HepG2 (cell line): ENCODE results near the gene FAM24A. TPM values are rescaled to one million over a fixed set of nuclear protein-coding genes. Genes with fewer than 3 reads are reported as not detected.

Experiments
- ATF2 ChIP-seq: sonication (generic); formaldehyde crosslinking; IDR thresholded peaks from 2 replicates; pipeline ENCODE4 v1.4.0; 2020; ENCODE audit warnings: missing genetic modification reagents
- HBP1 ChIP-seq: IDR thresholded peaks from 2 replicates; pipeline ENCODE4 v1.6.1; 2016; ENCODE audit warnings: low read depth, control low read depth
- KLF11 ChIP-seq: IDR thresholded peaks from 2 replicates; pipeline ENCODE4 v1.6.1; 2016; ENCODE audit warnings: missing compliant biosample characterization
- MTERF4 ChIP-seq: sonication (generic); formaldehyde crosslinking; IDR thresholded peaks from 2 replicates; pipeline ENCODE4 v1.8.0; 2023; ENCODE audit warnings: mild to moderate bottlenecking, missing genetic modification reagents
- NFKBIZ ChIP-seq: IDR thresholded peaks from 2 replicates; pipeline ENCODE4 v1.6.1; 2018; ENCODE audit warnings: missing genetic modification reagents, missing compliant biosample characterization
- SAFB2 ChIP-seq: sonication (generic); formaldehyde crosslinking; IDR thresholded peaks from 2 replicates; pipeline ENCODE4 v1.5.1; 2020; ENCODE audit warnings: missing genetic modification reagents, low read depth, mild to moderate bottlenecking, borderline replicate concordance
- SAP130 ChIP-seq: IDR thresholded peaks from 2 replicates; pipeline ENCODE4 v1.6.1; 2016; ENCODE audit warnings: low read depth
- SIN3B ChIP-seq: fragments of 150-350 bp; IDR thresholded peaks from 2 replicates; pipeline ENCODE4 v1.6.1; 2014; ENCODE audit warnings: low read length
- SKI ChIP-seq: fragments of 450-650 bp; IDR thresholded peaks from one replicate; pipeline ENCODE4 v1.6.1; 2018; ENCODE audit warnings: mild to moderate bottlenecking; ENCODE audit not compliant: partially characterized antibody
- TCF7L2 ChIP-seq: IDR thresholded peaks from 2 replicates; pipeline ENCODE4 v1.6.1; 2011; ENCODE audit warnings: mild to moderate bottlenecking, low read depth, low read length, moderate library complexity
- YY1 ChIP-seq: IDR thresholded peaks from 2 replicates; pipeline ENCODE4 v1.6.1; 2011; ENCODE audit warnings: low read length, low read depth, moderate library complexity, mild to moderate bottlenecking; ENCODE audit not compliant: insufficient read depth, insufficient replicate concordance
- ZBTB37 ChIP-seq: sonication (generic); formaldehyde crosslinking; IDR thresholded peaks from 2 replicates; pipeline ENCODE4 v1.4.0; 2020; ENCODE audit warnings: mild to moderate bottlenecking, missing genetic modification reagents
- ZFP37 ChIP-seq: sonication (generic); formaldehyde crosslinking; IDR thresholded peaks from 2 replicates; pipeline ENCODE4 v1.4.0; 2020; ENCODE audit warnings: missing genetic modification reagents, borderline replicate concordance
- ZFP62 ChIP-seq: sonication (generic); formaldehyde crosslinking; IDR thresholded peaks from 2 replicates; pipeline ENCODE4 v1.4.0; 2020; ENCODE audit warnings: missing genetic modification reagents
- ZFP91 ChIP-seq: sonication (generic); formaldehyde crosslinking; IDR thresholded peaks from 2 replicates; pipeline ENCODE4 v1.9.0; 2022; ENCODE audit warnings: missing genetic modification reagents, mild to moderate bottlenecking, borderline replicate concordance
- ZNF33B ChIP-seq: sonication (generic); formaldehyde crosslinking; IDR thresholded peaks from 2 replicates; pipeline ENCODE4 v1.5.1; 2020; ENCODE audit warnings: mild to moderate bottlenecking, missing genetic modification reagents
- ZNF501 ChIP-seq: sonication (generic); formaldehyde crosslinking; IDR thresholded peaks from 2 replicates; pipeline ENCODE4 v1.5.1; 2020; ENCODE audit warnings: mild to moderate bottlenecking, moderate library complexity, missing genetic modification reagents
- ZNF576 ChIP-seq: sonication (generic); formaldehyde crosslinking; IDR thresholded peaks from 2 replicates; pipeline ENCODE4 v1.4.0; 2020; ENCODE audit warnings: mild to moderate bottlenecking, missing genetic modification reagents
- ZNF616 ChIP-seq: sonication (generic); formaldehyde crosslinking; IDR thresholded peaks from 2 replicates; pipeline ENCODE4 v1.5.0; 2020; ENCODE audit warnings: low read depth, mild to moderate bottlenecking, missing genetic modification reagents
- ZNF670 ChIP-seq: sonication (generic); formaldehyde crosslinking; IDR thresholded peaks from 2 replicates; pipeline ENCODE4 v1.8.0; 2022; ENCODE audit warnings: mild to moderate bottlenecking, missing genetic modification reagents, borderline replicate concordance
- ZNF775 ChIP-seq: sonication (generic); formaldehyde crosslinking; IDR thresholded peaks from 2 replicates; pipeline ENCODE4 v1.4.0; 2020; ENCODE audit warnings: missing genetic modification reagents, mild to moderate bottlenecking, moderate library complexity, borderline replicate concordance
- polyA plus RNA-seq, 8 experiments: library from polyadenylated mRNA; depleted of rRNA in 3 of 8; stranded (reverse) in 7 of 8; unstranded in 1 of 8; fragments of >200 nt; fragmentation: Illumina TruSeq in 4 of 8; extraction: Trizol in 4 of 8; gene quantifications; 2 replicates each; pipeline versions ENCODE4 v1.2.1 to v1.2.3, GENCODE V29; 2011 to 2016; ENCODE audit warnings: low read depth in 4 of 8, missing spikeins in 1 of 8, mixed read lengths in 1 of 8; ENCODE audit not compliant: insufficient read depth in 1 of 8
- total RNA-seq, 5 experiments: library from RNA; depleted of rRNA; stranded (reverse); fragments of >200 nt; fragmentation: Illumina TruSeq; extraction: Trizol; gene quantifications; 2 replicates each; pipeline ENCODE4 v1.2.3, GENCODE V29; 2016; ENCODE audit warnings: low read depth in 1 of 5

The FAM24A gene
- total and polyA plus RNA-seq, 2 of the 13 experiments (the other 11 are each of a cell fraction or from before 2014, with no cell fraction given), result not detected

GRCh38 chr10:122953902-122954730 is 43.7 kb downstream of the FAM24A start, which contains the start of gene C10orf88 (continued):
- TF ChIP-seq KLF11 (CRISPR knock-in tag) (peak; percentile 91), SIN3B (0 out of 2 replicates have a peak, but pooled peaks have one; percentile 65), ZFP37 (CRISPR knock-in tag) (peak; percentile 88), NFKBIZ (CRISPR knock-in tag) (0 out of 2 replicates have a peak, but pooled peaks have one; percentile 37), ZNF670 (CRISPR knock-in tag) (no peak; the same call in 1 of the 2 replicates), ZNF775 (CRISPR knock-in tag) (peak; percentile 89; the same call in 1 of the 2 replicates), HBP1 (CRISPR knock-in tag) (peak; percentile 63; the same call in 1 of the 2 replicates), ZNF33B (CRISPR knock-in tag) (peak; percentile 91), SKI (no peak), MTERF4 (CRISPR knock-in tag) (peak; percentile 98), ATF2 (CRISPR knock-in tag) (peak; percentile 63; the same call in 1 of the 2 replicates), ZNF576 (peak; percentile 83), TCF7L2 (no peak), ZNF616 (CRISPR knock-in tag) (peak; percentile 76; the same call in 1 of the 2 replicates), SAFB2 (CRISPR knock-in tag) (peak; percentile 85), YY1 (peak; percentile 77), ZFP91 (CRISPR knock-in tag) (peak; percentile 97), ZNF501 (peak; percentile 96), ZFP62 (CRISPR knock-in tag) (no peak), ZBTB37 (CRISPR knock-in tag) (no peak; the same call in 1 of the 2 replicates), SAP130 (CRISPR knock-in tag) (peak; percentile 96)
